Bronchial epithelial cell (primary cell): ENCODE measurements around the gene SIK3. TPM values are rescaled to one million over a fixed set of nuclear protein-coding genes. Genes with fewer than 3 reads are reported as not detected.

Experiments used
- DNase-seq: peaks from one replicate; pipeline ENCODE4 v3.0.0-alpha.2; 2010; ENCODE audit warnings: low read depth
- FAIRE-seq: peaks from 2 replicates; lab custom pipeline; 2011; peaks lifted over from hg19 to GRCh38; lab: Jason Lieb, UNC
- H3K27me3 ChIP-seq: 2 replicates; pipeline ENCODE4 v1.5.1; 2011; ENCODE audit warnings: low read length; ENCODE audit not compliant: control insufficient read depth, insufficient read depth
- H3K36me3 ChIP-seq: 2 replicates; pipeline ENCODE4 v1.5.1; 2011; ENCODE audit warnings: low read length; ENCODE audit not compliant: control insufficient read depth, insufficient read depth
- H3K4me3 ChIP-seq: 2 replicates; pipeline ENCODE4 v1.5.1; 2011; ENCODE audit warnings: mild to moderate bottlenecking, low read depth, low read length, control low read depth
- total RNA-seq: library from RNA; depleted of rRNA; stranded (reverse); fragments of >200 nt; gene quantifications from 2 replicates; pipeline ENCODE4 v1.2.1, GENCODE V29; 2014
- TF ChIP-seq, protein P1 (sequence below): IDR thresholded peaks from 2 replicates; pipeline ENCODE4 v1.5.1; 2011; ENCODE audit warnings: mild to moderate bottlenecking, moderate library complexity, low read length, control low read depth, inconsistent platforms; ENCODE audit not compliant: insufficient read depth, severe bottlenecking

SIK3 gene
- total RNA-seq, 1 donor from 2014 or later = 6.8 TPM

DNA sequence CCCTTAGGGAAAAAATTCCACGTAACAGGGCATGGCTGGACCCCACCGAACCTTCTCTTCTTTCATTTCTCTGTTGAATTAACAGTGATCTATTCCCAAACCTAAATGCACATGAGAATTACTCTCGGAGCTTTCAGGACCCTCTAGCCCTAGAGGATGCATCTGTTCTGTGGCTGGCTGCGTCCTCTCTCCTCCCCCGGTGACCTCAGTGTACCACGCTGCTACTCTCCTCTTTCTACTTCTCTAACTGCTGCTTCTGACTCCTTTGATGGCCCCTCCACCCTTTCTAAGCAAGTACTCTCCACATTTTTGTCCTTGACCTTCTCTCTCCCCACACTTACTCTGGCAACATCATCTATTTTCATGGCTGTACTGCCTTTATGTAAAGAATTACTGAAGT, 248.7 kb downstream of the SIK3 start:
- DNase-seq (no peak), FAIRE-seq (no peak)
- TF ChIP-seq, protein P1, sequence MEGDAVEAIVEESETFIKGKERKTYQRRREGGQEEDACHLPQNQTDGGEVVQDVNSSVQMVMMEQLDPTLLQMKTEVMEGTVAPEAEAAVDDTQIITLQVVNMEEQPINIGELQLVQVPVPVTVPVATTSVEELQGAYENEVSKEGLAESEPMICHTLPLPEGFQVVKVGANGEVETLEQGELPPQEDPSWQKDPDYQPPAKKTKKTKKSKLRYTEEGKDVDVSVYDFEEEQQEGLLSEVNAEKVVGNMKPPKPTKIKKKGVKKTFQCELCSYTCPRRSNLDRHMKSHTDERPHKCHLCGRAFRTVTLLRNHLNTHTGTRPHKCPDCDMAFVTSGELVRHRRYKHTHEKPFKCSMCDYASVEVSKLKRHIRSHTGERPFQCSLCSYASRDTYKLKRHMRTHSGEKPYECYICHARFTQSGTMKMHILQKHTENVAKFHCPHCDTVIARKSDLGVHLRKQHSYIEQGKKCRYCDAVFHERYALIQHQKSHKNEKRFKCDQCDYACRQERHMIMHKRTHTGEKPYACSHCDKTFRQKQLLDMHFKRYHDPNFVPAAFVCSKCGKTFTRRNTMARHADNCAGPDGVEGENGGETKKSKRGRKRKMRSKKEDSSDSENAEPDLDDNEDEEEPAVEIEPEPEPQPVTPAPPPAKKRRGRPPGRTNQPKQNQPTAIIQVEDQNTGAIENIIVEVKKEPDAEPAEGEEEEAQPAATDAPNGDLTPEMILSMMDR = no peak
- Histone ChIP-seq H3K27me3 (no peaks in the 10 kb centered on the region), H3K36me3 (peaks cover 18% of the 10 kb centered on the region), H3K4me3 (no peak overlapping the region)

DNA sequence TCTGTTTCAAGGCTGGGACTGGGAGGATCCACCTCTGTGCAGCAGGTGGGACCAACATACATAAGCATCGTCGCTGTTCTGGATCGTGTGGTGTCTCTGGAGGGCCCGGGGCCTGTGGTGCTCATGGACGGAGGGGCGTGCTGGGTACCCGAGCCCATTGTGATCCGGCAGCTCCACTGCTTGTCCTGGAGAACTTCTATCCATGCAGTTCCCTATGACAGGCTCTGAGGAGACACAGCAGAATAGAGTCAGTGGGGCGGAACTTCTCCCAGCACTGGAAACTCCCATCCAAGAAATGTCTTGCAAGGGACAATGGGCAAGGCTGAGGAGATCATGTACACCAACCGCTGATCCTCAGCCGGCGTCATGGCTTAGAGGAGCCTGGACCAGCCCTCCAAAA, 249.2 kb downstream of the SIK3 start:
- no peaks in the 10 kb centered on the region for H3K27me3 ChIP-seq
- no peak for FAIRE-seq
- TF ChIP-seq, protein P1 = no peak
- H3K36me3 ChIP-seq = peaks cover 18% of the 10 kb centered on the region
- DNase-seq = no peak
- no peak overlapping the region for H3K4me3 ChIP-seq

DNA sequence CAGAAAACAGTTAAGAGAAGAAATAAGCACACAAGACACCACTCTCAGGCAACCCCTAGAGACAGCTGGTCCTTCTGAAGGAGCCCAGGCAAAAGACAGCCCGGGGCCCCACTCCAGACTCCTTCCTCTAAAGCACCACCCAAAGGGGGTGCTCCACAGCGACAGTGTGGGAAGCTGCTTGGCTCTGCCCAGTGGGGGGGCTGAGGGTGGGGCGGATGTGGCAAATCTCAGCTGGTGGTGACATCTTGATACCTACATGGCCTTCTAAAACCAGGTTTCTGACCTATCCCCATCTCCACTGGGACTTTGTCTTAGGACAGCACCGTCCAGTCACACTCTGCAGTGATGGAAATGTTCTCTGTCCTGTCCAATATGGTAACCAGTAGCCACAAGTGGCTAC, 250.6 kb downstream of the SIK3 start:
- peaks cover 21% of the 10 kb centered on the region for H3K36me3 ChIP-seq
- DNase-seq (no peak), FAIRE-seq (no peak)
- no peak overlapping the region for H3K4me3 ChIP-seq
- H3K27me3 ChIP-seq = no peaks in the 10 kb centered on the region
- TF ChIP-seq, protein P1 = no peak

DNA sequence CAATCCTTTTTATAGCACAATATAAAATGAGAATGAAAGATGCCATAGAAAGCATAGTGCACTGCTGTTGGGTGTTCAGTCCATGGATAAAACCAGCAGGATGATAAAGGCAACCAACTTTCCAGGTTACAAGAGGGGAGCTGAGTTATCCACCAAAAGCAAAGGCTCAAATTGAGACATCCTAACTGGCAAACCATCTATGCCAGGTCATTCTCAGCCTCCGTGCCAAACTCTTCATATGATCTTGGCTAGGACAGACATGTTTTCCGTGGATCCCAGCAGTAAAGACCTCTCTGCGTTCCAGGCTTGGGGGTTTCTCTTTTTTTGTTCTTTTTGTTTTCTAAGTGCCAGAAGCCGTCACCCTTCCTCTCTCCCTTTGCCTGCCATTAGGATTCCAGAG, 253.5 kb downstream of the SIK3 start:
- Histone ChIP-seq H3K4me3 (no peak overlapping the region), H3K27me3 (no peaks in the 10 kb centered on the region), H3K36me3 (peaks cover 21% of the 10 kb centered on the region)
- DNase-seq (no peak), FAIRE-seq (no peak)
- TF ChIP-seq, protein P1 = no peak

DNA sequence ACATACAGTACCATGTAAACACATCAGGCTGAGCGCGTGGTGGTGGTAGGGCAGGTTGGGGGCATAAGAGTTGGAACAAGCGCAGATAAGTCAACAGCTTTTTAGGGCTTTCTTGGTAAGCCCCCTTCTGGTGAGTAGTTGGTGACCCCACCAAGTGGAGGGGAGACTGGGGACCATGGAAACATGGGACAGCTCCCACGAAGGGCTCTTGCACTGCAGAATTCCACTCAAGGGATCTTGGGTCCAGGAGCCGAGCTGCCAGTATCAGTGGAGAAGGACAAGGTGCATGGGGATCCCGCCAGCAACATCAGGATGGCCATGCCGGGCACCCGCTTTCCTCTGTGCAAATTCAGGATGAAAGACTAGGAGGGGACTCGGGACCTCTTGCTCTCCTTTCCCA, 254.6 kb downstream of the SIK3 start:
- Histone ChIP-seq H3K4me3 (no peak overlapping the region), H3K27me3 (no peaks in the 10 kb centered on the region), H3K36me3 (peaks cover 17% of the 10 kb centered on the region)
- TF ChIP-seq, protein P1 = no peak
- DNase-seq (no peak), FAIRE-seq (no peak)

DNA sequence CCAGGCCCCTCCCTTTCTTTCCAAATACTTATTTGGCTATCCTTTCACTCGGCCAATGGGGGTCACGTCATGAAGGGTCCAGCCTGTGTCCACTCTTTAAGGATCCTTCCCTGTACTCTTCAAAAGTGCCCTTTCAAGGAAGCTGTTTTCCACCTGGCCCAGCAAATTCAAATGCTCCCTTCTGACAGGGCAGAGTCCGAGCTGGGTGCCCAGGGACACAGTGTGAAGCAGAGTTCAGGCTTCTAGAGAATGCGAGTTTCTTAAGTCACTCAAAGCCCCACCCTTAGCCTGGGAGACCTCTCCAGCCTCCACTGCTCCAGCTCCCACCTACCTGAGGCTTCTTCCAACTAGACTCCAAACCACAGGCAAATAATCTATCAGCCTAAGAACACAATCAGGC, 255.3 kb downstream of the SIK3 start:
- TF ChIP-seq, protein P1 = no peak
- DNase-seq = no peak
- no peaks in the 10 kb centered on the region for H3K27me3 ChIP-seq
- H3K36me3 ChIP-seq = peaks cover 17% of the 10 kb centered on the region
- H3K4me3 ChIP-seq = no peak overlapping the region
- FAIRE-seq = no peak
